HG03565 (cell line): ENCODE measurements around the gene PXDN.
"Not testable (repeated sequence)": the region's sequence is repeated elsewhere in the genome, so short reads cannot be mapped to it uniquely, and the experiment has no call there.

Experiments
- ATAC-seq: cut with Tn5 transposase; IDR thresholded peaks from one replicate; pipeline ENCODE4 v1.9.1; 2021; ENCODE audit warnings: mild to moderate bottlenecking, moderate library complexity; ENCODE audit not compliant: unreplicated experiment

The PXDN gene

DNA sequence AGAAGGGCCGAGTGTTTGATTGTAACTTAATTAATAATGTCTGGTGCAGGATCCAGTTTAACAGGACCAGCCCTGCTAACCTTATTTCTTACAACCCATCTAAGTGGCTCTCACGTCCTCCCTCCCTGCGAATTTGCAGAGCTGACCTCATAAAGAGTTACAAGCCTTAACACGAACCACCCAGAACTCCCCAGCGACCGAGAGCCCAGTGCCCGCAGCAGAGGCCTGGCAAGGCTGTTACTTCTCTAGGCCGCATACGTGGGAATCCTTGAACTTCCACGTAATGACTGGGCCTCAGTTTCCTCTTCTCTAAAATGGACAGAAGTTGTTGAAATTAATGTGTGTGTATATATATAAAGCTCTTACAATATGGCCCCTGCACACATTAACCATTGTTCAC, 55.5 kb downstream of the PXDN start:
- ATAC-seq: no peak

DNA sequence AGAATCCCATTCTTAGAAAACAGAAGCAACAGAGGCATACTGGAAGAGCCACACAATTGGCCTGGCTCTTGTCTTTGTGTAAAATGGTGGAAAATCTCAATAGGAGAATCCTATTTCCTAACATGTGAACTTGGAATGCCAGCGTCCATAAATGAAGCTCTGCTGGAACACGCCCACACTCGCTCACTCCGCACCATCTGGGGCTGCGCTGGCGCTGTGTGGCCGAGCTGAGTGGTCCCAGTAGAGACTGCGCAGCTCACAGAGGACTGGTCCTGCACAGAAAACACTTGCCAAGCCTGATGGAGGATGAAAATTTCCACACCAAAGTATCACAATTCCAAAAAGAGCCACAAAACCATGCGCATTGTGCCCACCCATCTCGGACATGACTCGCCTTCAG, 56.2 kb downstream of the PXDN start:
- no peak for ATAC-seq

- ATAC-seq: no peak
Observed at GRCh38 chr2:1687254-1687653, 57.1 kb downstream of the PXDN start.

DNA sequence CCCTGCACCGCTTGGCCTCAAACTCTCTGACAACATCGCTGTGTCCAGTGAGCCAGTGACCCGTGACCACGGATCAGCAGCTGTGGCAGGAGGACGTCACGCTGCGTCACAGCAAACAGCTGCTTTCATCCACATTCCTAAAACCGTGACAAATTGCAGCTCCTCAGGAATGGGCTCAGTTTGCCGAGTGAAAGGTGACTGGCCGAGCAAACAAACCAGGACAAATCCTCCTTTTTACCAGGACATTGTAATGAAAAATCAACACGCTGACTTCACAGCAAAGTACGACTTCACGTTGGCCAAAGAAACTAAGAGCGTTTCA, 57.6 kb downstream of the PXDN start:
- no peak for ATAC-seq

GRCh38 chr2:1685957-1686783, 58.1 kb downstream of the PXDN start:
- no peak for ATAC-seq

DNA sequence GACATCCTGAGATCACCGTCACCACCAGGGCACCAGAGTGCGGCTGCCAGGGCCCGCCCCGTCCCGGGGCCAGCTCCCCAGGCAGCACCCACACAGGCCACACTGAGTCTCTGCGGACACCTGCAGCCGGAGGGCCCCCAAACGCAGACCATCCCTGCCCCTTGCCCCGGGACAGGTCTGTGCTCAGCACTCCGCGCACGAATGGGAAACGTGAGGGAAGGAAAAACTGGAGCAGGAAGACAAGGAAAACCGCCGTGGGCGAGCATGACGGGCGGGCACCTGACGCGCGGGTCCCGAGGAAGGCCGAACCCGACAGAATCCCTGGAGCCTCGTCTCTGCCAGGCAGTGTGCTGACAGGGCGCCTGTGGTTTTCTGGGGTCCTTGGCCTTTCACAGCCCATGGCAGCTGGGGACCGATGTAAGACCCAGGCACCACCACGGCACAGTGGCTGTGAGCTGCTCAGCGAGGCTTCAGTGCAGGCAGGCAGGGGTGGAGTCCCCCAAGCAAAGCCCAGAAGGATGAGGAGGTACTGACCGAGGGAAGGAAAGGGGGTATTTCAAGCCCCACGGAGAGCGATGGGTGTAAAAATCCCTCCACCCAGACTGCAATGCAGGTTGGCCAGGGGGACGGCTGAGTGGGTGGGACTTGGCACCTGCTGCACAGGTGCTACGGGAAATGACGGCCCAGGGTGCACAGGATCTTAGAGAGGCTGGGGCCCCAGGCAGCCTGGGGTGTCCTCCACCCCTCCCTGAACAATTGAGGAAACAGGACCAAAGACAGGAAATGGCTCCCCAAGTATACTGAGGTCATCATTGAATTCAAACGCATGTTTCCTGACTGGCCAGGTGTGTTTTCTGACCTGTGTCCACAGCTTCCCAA, 59.0 kb downstream of the PXDN start:
- ATAC-seq: no peak

DNA sequence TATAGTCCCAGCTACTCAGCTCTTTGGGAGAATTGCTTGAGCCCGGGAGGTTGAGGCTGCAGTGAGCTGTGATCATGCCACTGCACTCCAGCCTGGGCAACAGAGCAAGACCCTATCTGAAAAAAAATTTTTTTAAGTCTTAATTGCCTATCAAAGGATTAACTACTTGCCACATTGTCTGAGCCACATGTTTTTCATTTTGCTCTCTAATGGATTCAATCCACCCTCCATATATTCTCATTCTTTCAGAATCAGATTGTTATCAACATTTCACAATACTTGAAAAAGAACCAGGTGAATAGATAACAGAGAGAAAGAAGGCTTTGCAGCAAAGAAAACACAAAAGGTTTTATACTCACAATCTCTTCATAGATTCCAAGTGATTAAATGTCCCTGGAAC, 61.0 kb downstream of the PXDN start:
- ATAC-seq: no peak

- ATAC-seq: no peak
Observed at GRCh38 chr2:1682181-1682440, 62.2 kb downstream of the PXDN start.

DNA sequence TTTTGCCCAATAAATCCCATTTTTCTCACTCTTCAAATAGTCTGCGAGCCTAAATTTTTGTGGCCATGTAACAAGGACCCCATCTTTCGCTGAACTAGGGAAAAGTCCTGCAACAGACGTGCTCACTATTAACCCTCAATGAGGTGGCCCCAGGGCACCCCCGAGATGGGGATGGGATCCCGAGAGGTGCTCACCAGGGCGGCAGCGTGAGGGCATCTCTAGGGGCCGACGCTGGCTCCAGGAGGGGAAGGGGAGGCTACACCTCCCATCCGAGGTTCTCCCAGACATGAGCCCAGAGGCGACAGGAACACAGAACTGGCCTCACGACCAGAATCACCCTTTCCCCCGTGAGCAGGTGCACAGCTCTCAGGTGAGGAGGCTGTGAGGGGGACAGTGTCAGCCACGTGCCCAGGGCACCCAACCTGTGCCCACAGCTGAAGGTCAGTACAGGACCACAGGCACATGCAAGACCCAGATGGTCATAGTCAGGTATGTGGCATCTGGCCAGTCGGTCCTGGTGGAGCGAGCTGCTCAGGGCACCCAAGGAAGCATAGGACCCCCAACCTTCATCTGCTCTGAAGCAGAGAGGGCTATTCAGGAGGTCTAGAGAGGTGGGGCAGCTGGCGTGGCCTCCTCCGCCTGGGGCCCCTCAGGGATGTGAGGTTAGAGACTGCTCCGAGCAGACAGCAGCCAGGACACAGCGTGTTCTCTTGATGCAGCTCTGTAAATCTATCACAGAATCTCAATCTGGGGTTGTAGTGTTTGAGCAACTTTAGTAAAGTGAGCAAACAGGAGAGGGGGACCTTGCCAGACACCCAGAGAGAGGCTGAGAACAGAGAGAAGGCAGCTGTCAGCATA, 62.8 kb downstream of the PXDN start:
- ATAC-seq: no peak

DNA sequence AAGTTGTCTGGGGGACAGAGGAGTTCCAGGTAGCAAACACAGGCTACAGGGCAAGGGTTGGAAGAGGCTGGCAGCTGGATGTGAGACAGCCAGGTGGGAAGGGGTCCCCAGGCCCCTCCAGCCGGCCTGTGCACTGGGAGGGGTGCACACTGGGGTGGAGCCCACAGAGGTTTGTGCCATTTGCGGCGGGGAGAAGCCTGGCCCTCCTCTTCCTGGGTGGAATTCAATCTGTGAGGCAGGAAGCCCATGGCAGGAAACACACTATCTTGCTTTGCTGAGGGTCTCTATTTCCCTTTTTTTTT, 63.3 kb downstream of the PXDN start:
- no peak for ATAC-seq

GRCh38 chr2:1680222-1681016, 63.9 kb downstream of the PXDN start:
- ATAC-seq: no peak

DNA sequence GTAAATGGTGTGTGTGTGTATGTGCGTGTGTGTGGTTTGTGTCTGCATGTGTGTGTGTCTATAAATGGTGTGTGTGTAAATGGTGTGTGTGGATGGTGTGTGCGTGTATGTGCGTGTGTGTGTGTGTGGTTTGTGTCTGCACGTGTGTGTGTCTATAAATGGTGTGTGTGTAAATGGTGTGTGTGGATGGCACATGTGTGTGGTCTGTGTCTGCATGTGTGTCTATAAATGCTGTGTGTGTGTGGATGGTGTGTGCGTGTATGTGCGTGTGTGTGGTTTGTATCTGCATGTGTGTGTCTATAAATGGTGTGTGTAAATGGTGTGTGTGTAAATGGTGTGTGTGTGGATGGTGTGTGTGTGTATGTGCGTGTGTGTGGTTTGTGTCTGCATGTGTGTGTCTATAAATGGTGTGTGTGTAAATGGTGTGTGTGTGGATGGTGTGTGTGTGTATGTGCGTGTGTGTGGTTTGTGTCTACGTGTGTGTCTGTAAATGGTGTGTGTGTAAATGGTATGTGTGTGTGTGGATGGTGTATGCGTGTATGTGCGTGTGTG, 64.8 kb downstream of the PXDN start:
- ATAC-seq: not testable (repeated sequence)

- not testable (repeated sequence) for ATAC-seq
Observed at GRCh38 chr2:1679065-1679464, 65.2 kb downstream of the PXDN start.

DNA sequence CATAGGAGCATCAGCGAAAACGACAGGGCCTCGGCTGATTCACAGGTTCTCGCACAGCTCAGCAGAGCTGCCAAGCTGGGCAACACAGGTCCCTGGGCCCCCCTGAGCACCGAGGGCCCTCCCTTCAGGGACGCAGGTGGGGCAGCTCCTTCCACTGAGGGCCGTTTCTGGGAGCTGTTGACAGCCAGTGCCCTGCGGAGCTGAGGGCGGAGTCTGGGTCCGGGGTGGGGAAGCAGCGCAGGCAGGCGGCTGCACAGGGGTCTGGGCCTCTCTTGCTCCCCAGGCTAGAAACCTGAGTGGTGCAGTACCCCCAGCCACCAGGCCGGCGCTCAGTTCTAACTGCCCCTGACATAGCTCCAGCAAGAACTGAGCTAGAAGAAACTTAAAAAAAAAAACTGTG, 65.7 kb downstream of the PXDN start:
- no peak for ATAC-seq

DNA sequence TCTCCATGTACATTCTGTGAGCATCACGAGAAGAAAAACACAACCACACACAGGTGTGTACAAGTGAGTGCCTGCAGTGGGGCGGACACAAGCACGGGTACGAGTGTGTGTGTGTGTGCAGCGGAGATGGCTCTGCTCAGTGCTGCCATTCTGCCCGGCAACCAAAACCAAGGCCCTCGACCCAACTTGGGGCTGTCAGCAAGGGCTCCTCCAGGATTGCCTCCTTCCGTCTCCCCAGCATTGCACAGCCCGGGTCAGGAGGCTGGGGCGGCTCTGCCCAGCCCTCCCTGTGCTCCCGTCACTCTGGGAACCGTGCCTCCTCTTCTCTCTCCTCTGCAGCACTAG, 66.5 kb downstream of the PXDN start:
- no peak for ATAC-seq

DNA sequence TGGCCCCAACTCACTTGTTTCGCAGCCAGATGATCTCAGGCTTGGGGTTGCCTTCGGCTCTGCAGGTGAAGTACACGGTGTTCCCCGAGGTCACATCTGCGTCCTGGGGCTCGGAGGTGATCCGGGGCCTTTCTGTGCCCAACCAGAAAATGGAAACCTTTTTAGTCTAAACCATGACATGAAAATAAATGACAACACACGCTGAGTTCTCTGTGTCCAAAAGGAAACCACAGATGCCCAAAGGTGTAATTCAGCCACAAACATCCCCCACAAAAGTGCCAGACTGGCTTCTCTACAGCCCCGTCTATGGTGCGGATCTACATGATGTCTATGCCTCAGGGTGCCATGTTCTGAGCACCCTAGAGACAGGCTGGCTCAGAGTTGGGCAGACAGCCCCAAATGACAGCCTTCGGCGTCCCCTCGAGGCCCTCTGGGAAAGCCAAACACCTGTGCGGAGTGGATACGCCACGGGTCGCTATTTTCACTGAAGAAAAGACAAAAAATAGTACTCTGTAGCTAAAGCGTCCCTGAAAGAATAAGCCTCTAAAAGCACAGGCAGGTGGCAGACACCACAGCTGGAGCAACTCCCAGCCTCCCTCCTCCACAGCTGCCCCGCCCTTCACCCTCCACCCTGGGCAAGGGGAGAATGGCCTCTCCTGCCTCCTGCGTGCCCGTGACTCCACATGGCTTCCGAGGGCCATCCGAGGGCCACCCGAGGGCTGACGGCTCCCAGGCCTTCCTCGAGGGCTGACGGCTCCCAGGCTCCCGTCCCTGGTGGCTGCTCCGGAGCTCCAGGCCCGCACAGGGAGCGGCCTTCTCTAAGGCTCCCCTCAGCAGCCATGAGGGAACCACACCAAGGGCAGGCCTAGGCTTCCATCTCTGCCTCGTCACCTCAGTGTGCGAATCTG, 67.1 kb downstream of the PXDN start:
- ATAC-seq: no peak

- ATAC-seq: no peak
Observed at GRCh38 chr2:1676091-1676912, 68.0 kb downstream of the PXDN start.

- ATAC-seq: no peak
Observed at GRCh38 chr2:1675633-1676032, 68.7 kb downstream of the PXDN start.
